GM18511 (cell line): ENCODE data around the gene PADI3.

ENCODE experiments used
- ATAC-seq: cut with Tn5 transposase; IDR thresholded peaks from one replicate; pipeline ENCODE4 v1.9.1; 2021; ENCODE audit warnings: mild to moderate bottlenecking, moderate library complexity; ENCODE audit not compliant: unreplicated experiment

PADI3 gene

GRCh38 chr1:17270891-17271765, 22.2 kb downstream of the PADI3 start:
- ATAC-seq, result no peak

- no peak for ATAC-seq
These were observed 23.2 kb downstream of the PADI3 start for GRCh38 chr1:17272066-17272465.

GRCh38 chr1:17272646-17273045, 23.7 kb downstream of the PADI3 start:
- no peak for ATAC-seq

GRCh38 chr1:17273096-17273495, 24.2 kb downstream of the PADI3 start:
- ATAC-seq, result no peak

- no peak for ATAC-seq
These were observed 25.6 kb downstream of the PADI3 start for GRCh38 chr1:17274186-17275170.

- no peak for ATAC-seq
These were observed 27.7 kb downstream of the PADI3 start for GRCh38 chr1:17276568-17276967.

- ATAC-seq, result no peak
These were observed 28.7 kb downstream of the PADI3 start for GRCh38 chr1:17277511-17278159.

- ATAC-seq, result no peak
These were observed 30.3 kb downstream of the PADI3 start for GRCh38 chr1:17278996-17279830.

- no peak for ATAC-seq
These were observed 31.5 kb downstream of the PADI3 start for GRCh38 chr1:17280436-17280835.

- ATAC-seq, result no peak
These were observed 32.0 kb downstream of the PADI3 start for GRCh38 chr1:17280894-17281293.

GRCh38 chr1:17281775-17282181, 32.9 kb downstream of the PADI3 start:
- no peak for ATAC-seq

GRCh38 chr1:17282836-17283235, 33.9 kb downstream of the PADI3 start:
- ATAC-seq, result no peak

GRCh38 chr1:17286646-17287045, 37.7 kb downstream of the PADI3 start:
- no peak for ATAC-seq

GRCh38 chr1:17287130-17287776, 38.4 kb downstream of the PADI3 start:
- no peak for ATAC-seq

GRCh38 chr1:17289721-17290120, 40.8 kb downstream of the PADI3 start:
- ATAC-seq, result no peak

- ATAC-seq, result no peak
These were observed 41.7 kb downstream of the PADI3 start for GRCh38 chr1:17290553-17290952.

GRCh38 chr1:17292299-17293160, 43.6 kb downstream of the PADI3 start:
- ATAC-seq, result no peak

GRCh38 chr1:17293681-17294425, 45.0 kb downstream of the PADI3 start:
- no peak for ATAC-seq
